HepG2 (cell line): Measurements from ENCODE around the gene ANKAR. TPM values are rescaled to one million over a fixed set of nuclear protein-coding genes. Genes with fewer than 3 reads are reported as not detected.

Source experiments
- ATAC-seq: fragments of 200-7000 bp; cut with Tn5 transposase; 3 replicates; pipeline ENCODE4 v1.9.1; 2020; ENCODE audit warnings: mild to moderate bottlenecking, moderate library complexity
- BruUV-seq: library from RNA; stranded (reverse); fragments of 400-500 nt; replicated peaks from 2 replicates; lab custom pipeline; 2021; lab: Mats Ljungman, UMichigan
- CTCF ChIA-PET: fragments of 300-600 bp; formaldehyde crosslinking; extraction: SDS; loops from one replicate; lab custom pipeline; 2021; ENCODE audit warnings: low total read pairs, inconsistent platforms, low intra/inter-chr PET ratio; lab: Yijun Ruan, JAX
- POLR2A ChIA-PET: fragments of 350-600 bp; sonication (Branson Sonifier 250); formaldehyde crosslinking; loops from one replicate; lab custom pipeline; 2020; ENCODE audit warnings: antibody characterized with exemption, inconsistent platforms; lab: Yijun Ruan, JAX
- DNase-seq: peaks from one replicate; pipeline ENCODE4 v3.0.0-alpha.2; 2015; ENCODE audit warnings: low spot score
- FAIRE-seq: peaks from 3 replicates; lab custom pipeline; 2011; peaks lifted over from hg19 to GRCh38; lab: Jason Lieb, UNC
- H2AFZ ChIP-seq: one replicate; pipeline ENCODE4 v1.6.1; 2011; ENCODE audit warnings: low read length, inconsistent platforms
- H3K27ac ChIP-seq: fragments of 300-600 bp; 3 replicates; pipeline ENCODE4 v1.8.0; 2011; ENCODE audit warnings: mixed run types, mild to moderate bottlenecking, mixed read lengths, low read length, inconsistent platforms; ENCODE audit not compliant: insufficient read depth; ENCODE audit errors: extremely low read length
- H3K27me3 ChIP-seq, 2 experiments: fragments of 200-600 bp in 1 of 2; 2 replicates in 1 of 2; 3 replicates in 1 of 2; pipeline versions ENCODE4 v1.6.0 to v1.8.0; 2011; ENCODE audit warnings: low read length in 2 of 2, mild to moderate bottlenecking in 2 of 2, moderate library complexity in 2 of 2, inconsistent platforms in 1 of 2; ENCODE audit not compliant: insufficient read depth in 2 of 2, control insufficient read depth in 1 of 2
- H3K36me3 ChIP-seq, 2 experiments: fragments of 200-600 bp in 1 of 2; replicated peaks in 1 of 2; 2 replicates in 1 of 2; 3 replicates in 1 of 2; pipeline versions ENCODE4 v1.5.1 to v1.8.0; 2011; ENCODE audit warnings: low read length in 2 of 2, inconsistent platforms in 1 of 2; ENCODE audit not compliant: insufficient read depth in 2 of 2, control insufficient read depth in 1 of 2
- H3K4me1 ChIP-seq: 2 replicates; pipeline ENCODE4 v1.5.1; 2012; ENCODE audit warnings: low read length, inconsistent platforms; ENCODE audit not compliant: insufficient read depth
- H3K4me2 ChIP-seq: 2 replicates; pipeline ENCODE4 v1.6.0; 2011; ENCODE audit warnings: low read depth, low read length, inconsistent platforms
- H3K4me3 ChIP-seq, 3 experiments: fragments of 200-600 bp in 1 of 3; sonication (generic), shearing (Covaris generic) in 1 of 3; replicated peaks in 1 of 3; 2 replicates each; pipeline ENCODE4 v1.5.1; 2011 to 2016; ENCODE audit warnings: low read length in 3 of 3, inconsistent platforms in 2 of 3, low read depth in 2 of 3, mild to moderate bottlenecking in 2 of 3, control low read depth in 1 of 3, mixed read lengths in 1 of 3; ENCODE audit not compliant: insufficient read depth in 1 of 3
- H3K79me2 ChIP-seq: one replicate; pipeline ENCODE4 v1.6.1; 2011; ENCODE audit warnings: low read length, inconsistent platforms; ENCODE audit not compliant: insufficient read depth
- H3K9ac ChIP-seq: 2 replicates; pipeline ENCODE4 v1.6.0; 2011; ENCODE audit warnings: mild to moderate bottlenecking, low read depth, low read length, inconsistent platforms; ENCODE audit not compliant: insufficient read depth
- H3K9me3 ChIP-seq: 2 replicates; pipeline ENCODE4 v1.5.1; 2012; ENCODE audit warnings: mild to moderate bottlenecking, low read length
- H4K20me1 ChIP-seq: 2 replicates; pipeline ENCODE4 v1.6.0; 2011; ENCODE audit warnings: inconsistent platforms, mild to moderate bottlenecking, low read length, moderate library complexity; ENCODE audit not compliant: insufficient read depth
- CBX5 ChIP-seq: sonication (generic); formaldehyde crosslinking; IDR thresholded peaks from 2 replicates; pipeline ENCODE4 v1.4.0; 2020; ENCODE audit warnings: missing genetic modification reagents, borderline replicate concordance
- CHD2 ChIP-seq: IDR thresholded peaks from 2 replicates; pipeline ENCODE4 v1.6.1; 2011; ENCODE audit warnings: low read depth, low read length, improper control_type of control experiment
- ETV5 ChIP-seq: IDR thresholded peaks from 2 replicates; pipeline ENCODE4 v1.6.1; 2018; ENCODE audit warnings: missing biosample characterization, missing genetic modification reagents, inconsistent platforms, borderline replicate concordance
- NFRKB ChIP-seq: fragments of 450-650 bp; IDR thresholded peaks from 2 replicates; pipeline ENCODE4 v1.6.1; 2017
- NFYC ChIP-seq: IDR thresholded peaks from 2 replicates; pipeline ENCODE4 v1.6.1; 2016; ENCODE audit warnings: missing genetic modification reagents, missing compliant biosample characterization
- NR2C2 ChIP-seq: sonication (generic); formaldehyde crosslinking; IDR thresholded peaks from 2 replicates; pipeline ENCODE4 v1.4.0; 2020; ENCODE audit warnings: missing genetic modification reagents, mild to moderate bottlenecking, moderate library complexity, borderline replicate concordance
- PAWR ChIP-seq: sonication (generic); formaldehyde crosslinking; IDR thresholded peaks from 2 replicates; pipeline ENCODE4 v1.4.0; 2020; ENCODE audit warnings: missing genetic modification reagents, mild to moderate bottlenecking, borderline replicate concordance
- ZBTB3 ChIP-seq: sonication (generic); formaldehyde crosslinking; IDR thresholded peaks from 2 replicates; pipeline ENCODE4 v1.4.0; 2020; ENCODE audit warnings: low read depth, mild to moderate bottlenecking, moderate library complexity, missing genetic modification reagents, borderline replicate concordance
- ZBTB42 ChIP-seq: sonication (generic); formaldehyde crosslinking; IDR thresholded peaks from 2 replicates; pipeline ENCODE4 v1.5.0; 2020; ENCODE audit warnings: mild to moderate bottlenecking, missing genetic modification reagents
- ZNF766 ChIP-seq: sonication (generic); formaldehyde crosslinking; IDR thresholded peaks from 2 replicates; pipeline ENCODE4 v1.5.0; 2020; ENCODE audit warnings: missing genetic modification reagents, borderline replicate concordance
- ZNF839 ChIP-seq: sonication (generic); formaldehyde crosslinking; IDR thresholded peaks from 2 replicates; pipeline ENCODE4 v1.4.0; 2020; ENCODE audit warnings: missing genetic modification reagents, mild to moderate bottlenecking, borderline replicate concordance
- WGBS: methylation state at CpG from one replicate; pipeline ENCODE4 v1.1.6; 2017; ENCODE audit warnings: low lambda C conversion rate; 5-methylcytosine and 5-hydroxymethylcytosine counted together
- in situ Hi-C: cut with HindIII; loops from 2 replicates; pipeline ENCODE4 v1.10.0; 2017; ENCODE audit warnings: low pct_unique_long_range_greater_than_20kb; ENCODE audit not compliant: extremely low pct_ligation_motif_present
- intact Hi-C: fragments of 100-400 bp; cut with micrococcal nuclease; formaldehyde crosslinking; loops from one replicate; pipeline ENCODE4 v1.10.0; 2022; ENCODE audit not compliant: unreplicated experiment
- polyA plus RNA-seq, 8 experiments: library from polyadenylated mRNA; depleted of rRNA in 3 of 8; stranded (reverse) in 7 of 8; unstranded in 1 of 8; fragments of >200 nt; fragmentation: Illumina TruSeq in 4 of 8; extraction: Trizol in 4 of 8; gene quantifications; 2 replicates each; pipeline versions ENCODE4 v1.2.1 to v1.2.3, GENCODE V29; 2011 to 2016; ENCODE audit warnings: low read depth in 4 of 8, missing spikeins in 1 of 8, mixed read lengths in 1 of 8; ENCODE audit not compliant: insufficient read depth in 1 of 8
- total RNA-seq, 5 experiments: library from RNA; depleted of rRNA; stranded (reverse); fragments of >200 nt; fragmentation: Illumina TruSeq; extraction: Trizol; gene quantifications; 2 replicates each; pipeline ENCODE4 v1.2.3, GENCODE V29; 2016; ENCODE audit warnings: low read depth in 1 of 5
- TF ChIP-seq, protein P1 (sequence below): sonication (generic); formaldehyde crosslinking; IDR thresholded peaks from 2 replicates; pipeline ENCODE4 v1.4.0; 2020; ENCODE audit warnings: mild to moderate bottlenecking, missing genetic modification reagents
- TF ChIP-seq, protein P2 (sequence below): IDR thresholded peaks from 2 replicates; pipeline ENCODE4 v1.6.1; 2016; ENCODE audit warnings: mild to moderate bottlenecking

The ANKAR gene
- total and polyA plus RNA-seq, 2 of the 13 experiments (the other 11 are each of a cell fraction or from before 2014, with no cell fraction given) = 3.6 to 5.0 TPM

DNA sequence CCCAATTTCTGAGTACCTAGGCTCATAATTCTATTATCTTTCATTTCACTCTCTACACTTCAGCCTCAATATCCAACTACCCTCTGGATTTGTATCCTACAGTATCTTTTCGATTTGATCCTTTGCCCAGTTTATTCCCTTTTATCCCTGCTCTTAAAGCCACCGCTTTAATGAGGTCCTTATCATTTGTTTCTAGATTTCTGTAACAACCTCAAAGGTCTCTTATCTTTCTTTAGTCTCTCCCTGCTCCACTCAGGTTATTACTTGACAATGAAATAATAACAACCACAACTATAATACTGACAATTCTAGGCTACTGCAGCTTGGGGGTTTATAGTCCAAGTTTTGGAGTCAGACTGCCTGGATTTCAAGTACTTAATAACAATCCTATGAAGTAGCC is 39.1 kb upstream of the ANKAR start:
- DNase-seq = no peak
- Histone ChIP-seq H3K27me3 (no peaks in the 10 kb centered on the region), H3K36me3 (no peaks in the 10 kb centered on the region), H3K4me2 (no peak overlapping the region), H3K4me3 (no peak overlapping the region), H3K4me1 (no peaks in the 10 kb centered on the region), H2AFZ (no peak overlapping the region), H3K9ac (no peak overlapping the region), H3K27ac (no peak overlapping the region), H4K20me1 (no peaks in the 10 kb centered on the region), H3K9me3 (no peaks in the 10 kb centered on the region)
- FAIRE-seq = no peak
- POLR2A ChIA-PET = no interaction called here
- intact Hi-C loops = no loop called here
- no peak for ATAC-seq
- in situ Hi-C loops = no loop called here
- CTCF ChIA-PET = no interaction called here
- BruUV-seq = no TSS peak
- 10% methylated on average over 2 of the region's 2 CpGs for WGBS
- TF ChIP-seq ZBTB3 (CRISPR knock-in tag) (no peak), NR2C2 (CRISPR knock-in tag) (no peak), CHD2 (no peak)
- TF ChIP-seq, all 625 proteins: peak for 0
- no peaks in the 10 kb centered on the region for H3K79me2 ChIP-seq

DNA sequence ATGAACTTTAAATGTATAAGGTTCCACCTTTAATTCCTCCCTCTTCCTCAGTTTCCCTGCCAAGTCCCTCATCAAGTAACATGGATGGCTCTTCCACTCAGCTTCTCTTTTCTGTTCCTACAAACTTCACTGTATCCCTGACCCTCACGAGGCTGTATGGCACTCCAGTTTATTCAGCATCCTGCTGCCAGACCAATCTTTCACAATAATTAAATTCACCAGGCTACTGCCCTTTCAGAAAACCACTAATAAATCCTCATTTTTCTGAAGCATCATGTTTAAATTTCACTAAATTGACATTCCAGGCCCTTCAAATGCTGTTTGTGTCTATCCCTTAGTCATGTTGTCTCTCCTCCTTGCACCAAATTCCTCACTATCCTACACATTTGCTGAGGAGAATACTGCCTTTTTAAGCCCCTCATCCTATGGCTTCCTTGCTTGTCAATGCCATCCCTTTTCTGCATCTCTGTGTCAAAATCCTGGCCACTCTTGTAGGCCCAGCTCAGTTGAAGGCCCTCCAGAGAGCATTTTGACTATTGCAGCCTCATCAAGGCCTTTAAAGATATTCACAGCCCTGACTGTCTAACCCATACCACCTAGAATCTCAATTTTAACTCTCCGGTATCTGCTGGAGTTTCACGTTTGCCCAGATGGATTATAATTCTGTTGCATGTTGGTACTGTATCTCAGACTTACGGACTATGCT is 36.0 kb upstream of the ANKAR start:
- WGBS = 53% methylated on average over 4 of the region's 4 CpGs
- ATAC-seq = peak; percentile 69
- H4K20me1 ChIP-seq = no peaks in the 10 kb centered on the region
- in situ Hi-C loops = no loop called here
- H3K36me3 ChIP-seq = no peaks in the 10 kb centered on the region
- no peak for DNase-seq
- intact Hi-C loops = no loop called here
- no peaks in the 10 kb centered on the region for H3K4me1 ChIP-seq
- H2AFZ ChIP-seq = no peak overlapping the region
- no peak overlapping the region for H3K4me2 ChIP-seq
- H3K9ac ChIP-seq = no peak overlapping the region
- H3K79me2 ChIP-seq = no peaks in the 10 kb centered on the region
- no peak overlapping the region for H3K27ac ChIP-seq
- H3K27me3 ChIP-seq = no peaks in the 10 kb centered on the region
- no peaks in the 10 kb centered on the region for H3K9me3 ChIP-seq
- POLR2A ChIA-PET = no interaction called here
- CTCF ChIA-PET = no interaction called here
- no TSS peak for BruUV-seq
- no peak overlapping the region for H3K4me3 ChIP-seq
- no peak for FAIRE-seq
- TF ChIP-seq, protein P1, sequence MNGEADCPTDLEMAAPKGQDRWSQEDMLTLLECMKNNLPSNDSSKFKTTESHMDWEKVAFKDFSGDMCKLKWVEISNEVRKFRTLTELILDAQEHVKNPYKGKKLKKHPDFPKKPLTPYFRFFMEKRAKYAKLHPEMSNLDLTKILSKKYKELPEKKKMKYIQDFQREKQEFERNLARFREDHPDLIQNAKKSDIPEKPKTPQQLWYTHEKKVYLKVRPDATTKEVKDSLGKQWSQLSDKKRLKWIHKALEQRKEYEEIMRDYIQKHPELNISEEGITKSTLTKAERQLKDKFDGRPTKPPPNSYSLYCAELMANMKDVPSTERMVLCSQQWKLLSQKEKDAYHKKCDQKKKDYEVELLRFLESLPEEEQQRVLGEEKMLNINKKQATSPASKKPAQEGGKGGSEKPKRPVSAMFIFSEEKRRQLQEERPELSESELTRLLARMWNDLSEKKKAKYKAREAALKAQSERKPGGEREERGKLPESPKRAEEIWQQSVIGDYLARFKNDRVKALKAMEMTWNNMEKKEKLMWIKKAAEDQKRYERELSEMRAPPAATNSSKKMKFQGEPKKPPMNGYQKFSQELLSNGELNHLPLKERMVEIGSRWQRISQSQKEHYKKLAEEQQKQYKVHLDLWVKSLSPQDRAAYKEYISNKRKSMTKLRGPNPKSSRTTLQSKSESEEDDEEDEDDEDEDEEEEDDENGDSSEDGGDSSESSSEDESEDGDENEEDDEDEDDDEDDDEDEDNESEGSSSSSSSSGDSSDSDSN = no peak
- TF ChIP-seq NFRKB (no peak), ZNF766 (CRISPR knock-in tag) (no peak), ETV5 (CRISPR knock-in tag) (no peak), NFYC (CRISPR knock-in tag) (no peak), PAWR (CRISPR knock-in tag) (no peak), CBX5 (no peak), ZBTB42 (CRISPR knock-in tag) (no peak), ZNF839 (no peak)
- TF ChIP-seq, protein P2, sequence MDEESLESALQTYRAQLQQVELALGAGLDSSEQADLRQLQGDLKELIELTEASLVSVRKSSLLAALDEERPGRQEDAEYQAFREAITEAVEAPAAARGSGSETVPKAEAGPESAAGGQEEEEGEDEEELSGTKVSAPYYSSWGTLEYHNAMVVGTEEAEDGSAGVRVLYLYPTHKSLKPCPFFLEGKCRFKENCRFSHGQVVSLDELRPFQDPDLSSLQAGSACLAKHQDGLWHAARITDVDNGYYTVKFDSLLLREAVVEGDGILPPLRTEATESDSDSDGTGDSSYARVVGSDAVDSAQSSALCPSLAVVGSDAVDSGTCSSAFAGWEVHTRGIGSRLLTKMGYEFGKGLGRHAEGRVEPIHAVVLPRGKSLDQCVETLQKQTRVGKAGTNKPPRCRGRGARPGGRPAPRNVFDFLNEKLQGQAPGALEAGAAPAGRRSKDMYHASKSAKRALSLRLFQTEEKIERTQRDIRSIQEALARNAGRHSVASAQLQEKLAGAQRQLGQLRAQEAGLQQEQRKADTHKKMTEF = no peak
